Measurements from ENCODE around the gene MPPED2.

MPPED2 gene

DNA sequence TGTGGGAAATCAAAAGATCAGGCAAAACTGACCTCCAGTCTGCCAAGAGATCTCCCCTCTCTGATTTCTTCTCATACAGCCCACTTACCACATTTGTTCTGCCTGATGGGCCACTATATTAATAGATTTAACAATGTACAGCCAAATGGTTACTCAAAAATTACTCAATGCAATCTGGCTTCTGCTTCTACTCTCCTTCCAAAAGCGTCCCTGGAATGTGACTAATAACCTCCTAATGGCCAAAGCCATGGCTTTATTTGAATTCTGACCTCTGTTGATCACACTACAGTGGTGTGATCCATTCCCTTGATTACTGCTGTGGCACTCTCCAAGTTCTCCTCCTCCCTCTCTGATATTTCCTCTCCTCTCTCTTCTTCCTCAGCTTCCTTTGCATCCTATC lies 86.2 kb downstream of the MPPED2 start:
- no peak for DNase-seq (ENCODE audit: low spot score)
- TF ChIP-seq CTCF (IDR thresholded peaks at IDR 0.05; ENCODE audit: extremely low read depth, insufficient read depth, missing control alignments): no peak
- in situ Hi-C loops (cut with MboI; ENCODE audit: low pct_unique_long_range_greater_than_20kb, low sequenced_read_pairs, unreplicated experiment): no loop called here

- in situ Hi-C loops (cut with MboI; ENCODE audit: low pct_unique_long_range_greater_than_20kb, low sequenced_read_pairs, unreplicated experiment): no loop called here
- TF ChIP-seq CTCF (IDR thresholded peaks at IDR 0.05; ENCODE audit: extremely low read depth, insufficient read depth, missing control alignments): no peak
- DNase-seq (ENCODE audit: low spot score): no peak
These were observed 88.6 kb downstream of the MPPED2 start for GRCh38 chr11:30497600-30497999.

GRCh38 chr11:30496935-30497334 lies 89.2 kb downstream of the MPPED2 start:
- DNase-seq (ENCODE audit: low spot score): no peak
- in situ Hi-C loops (cut with MboI; ENCODE audit: low pct_unique_long_range_greater_than_20kb, low sequenced_read_pairs, unreplicated experiment): no loop called here
- no peak for TF ChIP-seq CTCF (IDR thresholded peaks at IDR 0.05; ENCODE audit: extremely low read depth, insufficient read depth, missing control alignments)

DNA sequence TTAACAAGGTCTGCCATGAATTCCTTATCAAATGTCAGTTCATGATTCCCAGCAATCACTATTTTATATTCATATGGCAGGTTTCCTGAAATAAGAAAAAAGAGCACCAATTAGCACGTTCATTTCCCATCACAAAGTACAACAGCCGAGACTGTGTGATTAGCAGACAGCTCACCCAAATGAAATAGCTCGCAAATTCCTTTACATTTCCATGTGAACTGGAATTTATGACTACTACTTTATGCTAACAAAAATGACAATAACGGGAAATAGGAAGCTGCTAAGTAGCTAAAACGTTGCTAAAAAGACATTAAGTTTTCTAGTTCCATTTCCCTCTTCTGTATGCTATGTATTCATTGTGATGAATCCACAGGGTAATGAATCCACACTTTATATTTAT lies 90.7 kb downstream of the MPPED2 start:
- DNase-seq (ENCODE audit: low spot score): no peak
- in situ Hi-C loops (cut with MboI; ENCODE audit: low pct_unique_long_range_greater_than_20kb, low sequenced_read_pairs, unreplicated experiment): no loop called here
- TF ChIP-seq CTCF (IDR thresholded peaks at IDR 0.05; ENCODE audit: extremely low read depth, insufficient read depth, missing control alignments): no peak

DNA sequence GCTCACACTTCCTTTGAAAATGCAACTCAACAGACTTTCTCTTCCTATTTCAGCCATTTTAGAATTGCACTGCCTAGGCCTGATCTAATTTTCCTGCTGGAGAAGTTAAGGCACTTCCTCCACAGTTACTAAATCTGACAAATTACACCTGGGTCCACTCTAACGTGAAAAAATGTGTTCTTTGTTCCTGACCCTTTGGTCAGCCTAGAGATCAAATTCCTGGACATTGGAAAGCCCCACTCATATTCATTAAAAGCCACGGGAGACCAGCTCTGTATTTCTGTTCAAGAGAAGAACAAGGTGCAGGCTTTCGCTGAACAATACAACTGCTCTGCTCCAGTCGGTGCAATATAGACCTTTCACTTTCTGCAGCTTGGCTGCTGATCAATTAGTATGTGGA lies 96.6 kb downstream of the MPPED2 start:
- TF ChIP-seq CTCF (IDR thresholded peaks at IDR 0.05; ENCODE audit: extremely low read depth, insufficient read depth, missing control alignments): no peak
- in situ Hi-C loops (cut with MboI; ENCODE audit: low pct_unique_long_range_greater_than_20kb, low sequenced_read_pairs, unreplicated experiment): no loop called here
- DNase-seq (ENCODE audit: low spot score): no peak

GRCh38 chr11:30489076-30489475 lies 97.1 kb downstream of the MPPED2 start:
- no peak for TF ChIP-seq CTCF (IDR thresholded peaks at IDR 0.05; ENCODE audit: extremely low read depth, insufficient read depth, missing control alignments)
- DNase-seq (ENCODE audit: low spot score): no peak
- in situ Hi-C loops (cut with MboI; ENCODE audit: low pct_unique_long_range_greater_than_20kb, low sequenced_read_pairs, unreplicated experiment): no loop called here

Measured in GM13977 (cell line).